ENCODE results near the gene SNTG2.

The SNTG2 gene

GRCh38 chr2:1024981-1025380 lies 74.3 kb downstream of the SNTG2 start:
- no peak for ATAC-seq
- TF ChIP-seq ARNTL (CRISPR knock-in tag; IDR thresholded peaks at IDR 0.05; ENCODE audit: borderline replicate concordance, low read depth) (no peak), TSHZ2 (CRISPR knock-in tag; IDR thresholded peaks at IDR 0.05) (no peak), ZNF565 (CRISPR knock-in tag; conservative IDR thresholded peaks at IDR 0.05; ENCODE audit: low read depth) (no peak), ZNF8 (CRISPR knock-in tag; IDR thresholded peaks at IDR 0.05) (no peak), TOX (CRISPR knock-in tag; IDR thresholded peaks at IDR 0.05; ENCODE audit: borderline replicate concordance) (no peak), RARB (CRISPR knock-in tag; IDR thresholded peaks at IDR 0.05) (no peak), SNAI2 (CRISPR knock-in tag; IDR thresholded peaks at IDR 0.05) (no peak), CREB5 (CRISPR knock-in tag; IDR thresholded peaks at IDR 0.05; ENCODE audit: low read depth) (no peak), ZFP3 (CRISPR knock-in tag; IDR thresholded peaks at IDR 0.05) (no peak), POU6F1 (CRISPR knock-in tag; IDR thresholded peaks at IDR 0.05; ENCODE audit: borderline replicate concordance, low read depth) (no peak), CSRNP3 (CRISPR knock-in tag; IDR thresholded peaks at IDR 0.05) (no peak)

GRCh38 chr2:1026141-1026540 lies 75.5 kb downstream of the SNTG2 start:
- TF ChIP-seq ZNF70 (CRISPR knock-in tag; IDR thresholded peaks at IDR 0.05) = no peak
- no peak for TF ChIP-seq TOX (CRISPR knock-in tag; IDR thresholded peaks at IDR 0.05; ENCODE audit: borderline replicate concordance)
- no peak for TF ChIP-seq BACH2 (CRISPR knock-in tag; IDR thresholded peaks at IDR 0.05; ENCODE audit: borderline replicate concordance)
- no peak for TF ChIP-seq OSR1 (CRISPR knock-in tag; IDR thresholded peaks at IDR 0.05)
- no peak for TF ChIP-seq ZNF8 (CRISPR knock-in tag; IDR thresholded peaks at IDR 0.05)
- no peak for TF ChIP-seq GLIS3 (CRISPR knock-in tag; IDR thresholded peaks at IDR 0.05)
- TF ChIP-seq CREB5 (CRISPR knock-in tag; IDR thresholded peaks at IDR 0.05; ENCODE audit: low read depth) = no peak
- no peak for TF ChIP-seq CSDC2 (CRISPR knock-in tag; IDR thresholded peaks at IDR 0.05)
- TF ChIP-seq ISL1 (CRISPR knock-in tag; IDR thresholded peaks at IDR 0.05) = no peak
- no peak for TF ChIP-seq ZC3H10 (CRISPR knock-in tag; IDR thresholded peaks at IDR 0.05)
- no peak for TF ChIP-seq ZFP30 (CRISPR knock-in tag; IDR thresholded peaks at IDR 0.05)
- no peak for TF ChIP-seq RARB (CRISPR knock-in tag; IDR thresholded peaks at IDR 0.05)
- TF ChIP-seq ZNF565 (CRISPR knock-in tag; conservative IDR thresholded peaks at IDR 0.05; ENCODE audit: low read depth) = no peak
- no peak for TF ChIP-seq PPARA (CRISPR knock-in tag; IDR thresholded peaks at IDR 0.05; ENCODE audit: borderline replicate concordance)
- ATAC-seq = no peak

GRCh38 chr2:1028831-1029230 lies 78.2 kb downstream of the SNTG2 start:
- ATAC-seq = no peak
- TF ChIP-seq OSR1 (CRISPR knock-in tag; IDR thresholded peaks at IDR 0.05) (no peak), CSDC2 (CRISPR knock-in tag; IDR thresholded peaks at IDR 0.05) (no peak), PATZ1 (CRISPR knock-in tag; IDR thresholded peaks at IDR 0.05; ENCODE audit: borderline replicate concordance) (no peak), SNAI2 (CRISPR knock-in tag; IDR thresholded peaks at IDR 0.05) (no peak), ZNF565 (CRISPR knock-in tag; conservative IDR thresholded peaks at IDR 0.05; ENCODE audit: low read depth) (no peak), ZFP3 (CRISPR knock-in tag; IDR thresholded peaks at IDR 0.05) (no peak), ZNF70 (CRISPR knock-in tag; IDR thresholded peaks at IDR 0.05) (no peak), ESRRG (CRISPR knock-in tag; IDR thresholded peaks at IDR 0.05) (no peak), TCF4 (CRISPR knock-in tag; IDR thresholded peaks at IDR 0.05; ENCODE audit: borderline replicate concordance) (no peak), TOX (CRISPR knock-in tag; IDR thresholded peaks at IDR 0.05; ENCODE audit: borderline replicate concordance) (no peak), GLIS3 (CRISPR knock-in tag; IDR thresholded peaks at IDR 0.05) (no peak), ZFP30 (CRISPR knock-in tag; IDR thresholded peaks at IDR 0.05) (no peak), CSRNP3 (CRISPR knock-in tag; IDR thresholded peaks at IDR 0.05) (no peak), PPARA (CRISPR knock-in tag; IDR thresholded peaks at IDR 0.05; ENCODE audit: borderline replicate concordance) (no peak), RARB (CRISPR knock-in tag; IDR thresholded peaks at IDR 0.05) (no peak)
